ENCODE results near the gene ALDH18A1.

DNA sequence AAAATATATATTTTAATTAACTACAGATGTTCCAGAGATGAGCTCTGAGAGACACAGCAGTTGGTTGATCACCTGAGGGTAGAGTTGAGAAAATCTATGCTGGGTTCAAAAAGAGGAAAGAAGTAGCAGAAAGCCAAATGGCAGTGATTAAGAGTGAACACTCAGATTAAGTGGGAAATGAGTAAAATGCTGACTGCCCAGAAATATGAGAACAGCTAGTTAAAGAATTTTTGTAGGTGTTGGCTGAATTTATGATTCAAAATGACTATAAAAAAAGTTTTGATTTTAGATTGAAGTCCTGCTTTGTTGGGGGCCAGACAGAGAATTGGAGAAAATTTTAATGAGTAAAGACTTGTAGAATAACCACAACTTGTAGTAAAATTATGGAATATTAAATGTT is 27.5 kb upstream of the ALDH18A1 start:
- TF ChIP-seq, protein P1, sequence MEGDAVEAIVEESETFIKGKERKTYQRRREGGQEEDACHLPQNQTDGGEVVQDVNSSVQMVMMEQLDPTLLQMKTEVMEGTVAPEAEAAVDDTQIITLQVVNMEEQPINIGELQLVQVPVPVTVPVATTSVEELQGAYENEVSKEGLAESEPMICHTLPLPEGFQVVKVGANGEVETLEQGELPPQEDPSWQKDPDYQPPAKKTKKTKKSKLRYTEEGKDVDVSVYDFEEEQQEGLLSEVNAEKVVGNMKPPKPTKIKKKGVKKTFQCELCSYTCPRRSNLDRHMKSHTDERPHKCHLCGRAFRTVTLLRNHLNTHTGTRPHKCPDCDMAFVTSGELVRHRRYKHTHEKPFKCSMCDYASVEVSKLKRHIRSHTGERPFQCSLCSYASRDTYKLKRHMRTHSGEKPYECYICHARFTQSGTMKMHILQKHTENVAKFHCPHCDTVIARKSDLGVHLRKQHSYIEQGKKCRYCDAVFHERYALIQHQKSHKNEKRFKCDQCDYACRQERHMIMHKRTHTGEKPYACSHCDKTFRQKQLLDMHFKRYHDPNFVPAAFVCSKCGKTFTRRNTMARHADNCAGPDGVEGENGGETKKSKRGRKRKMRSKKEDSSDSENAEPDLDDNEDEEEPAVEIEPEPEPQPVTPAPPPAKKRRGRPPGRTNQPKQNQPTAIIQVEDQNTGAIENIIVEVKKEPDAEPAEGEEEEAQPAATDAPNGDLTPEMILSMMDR (IDR thresholded peaks at IDR 0.05), result no peak
- TF ChIP-seq POLR2A (IDR thresholded peaks at IDR 0.05), result no peak

Data from thyroid gland (tissue), 4 donors.